GF-D8 (cell line): ENCODE data around the gene CNEP1R1.

ENCODE experiments used
- DNase-seq: peaks from one replicate; lab custom pipeline; 2025; lab: John Stamatoyannopoulos, UW

Gene CNEP1R1

GRCh38 chr16:50065241-50065623 is 40.2 kb downstream of the CNEP1R1 start:
- DNase-seq = no peak

GRCh38 chr16:50065624-50066481 is 40.8 kb downstream of the CNEP1R1 start, which contains the start of gene HEATR3:
HEATR3 (plus strand) TSS chr16:50065970; CDS start chr16:50066132, 162 bp downstream.
- peak; percentile 80 for DNase-seq

DNA sequence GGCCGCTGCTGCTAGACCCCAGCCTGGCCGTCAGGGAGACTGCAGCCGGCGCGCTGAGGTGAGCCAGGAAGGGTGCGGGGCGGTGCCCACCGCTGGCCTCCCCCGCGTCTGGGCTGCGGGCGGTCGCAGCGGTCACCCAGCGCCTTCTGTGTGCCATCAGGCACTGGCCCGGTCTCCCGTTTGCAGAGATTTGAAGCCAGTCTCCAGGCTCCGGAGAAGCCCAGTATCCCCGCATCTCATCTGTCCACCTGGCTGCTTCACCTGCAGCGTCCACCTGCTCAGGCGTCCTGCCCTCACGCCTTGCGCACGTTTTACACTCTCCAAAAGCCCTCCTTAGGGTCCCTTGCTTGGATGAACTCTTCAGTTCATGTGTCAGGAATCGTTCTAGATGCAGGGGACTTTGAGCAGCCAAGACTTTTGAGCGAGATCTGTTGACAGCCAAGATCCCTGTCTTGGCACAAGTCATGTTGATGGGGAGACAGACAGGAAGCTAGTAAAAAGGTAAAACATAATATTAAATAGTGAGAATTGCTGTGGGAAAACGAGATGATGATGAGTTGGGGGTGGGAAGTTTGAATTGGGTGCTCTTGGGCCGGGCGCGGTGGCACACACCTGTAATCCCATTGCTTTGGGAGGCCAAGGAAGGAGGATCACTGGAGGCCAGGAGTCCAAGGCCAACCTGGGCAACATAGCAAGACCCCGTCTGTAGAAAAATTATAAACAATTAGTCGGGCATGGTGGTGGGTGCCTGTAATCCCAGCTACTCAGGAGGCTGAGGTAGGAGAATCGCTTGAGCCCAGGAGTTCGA is 41.7 kb downstream of the CNEP1R1 start:
- DNase-seq = no peak

- DNase-seq = peak; percentile 25
These were observed 42.3 kb downstream of the CNEP1R1 start for GRCh38 chr16:50067290-50067853.

- no peak for DNase-seq
These were observed 43.5 kb downstream of the CNEP1R1 start for GRCh38 chr16:50068550-50068949.

DNA sequence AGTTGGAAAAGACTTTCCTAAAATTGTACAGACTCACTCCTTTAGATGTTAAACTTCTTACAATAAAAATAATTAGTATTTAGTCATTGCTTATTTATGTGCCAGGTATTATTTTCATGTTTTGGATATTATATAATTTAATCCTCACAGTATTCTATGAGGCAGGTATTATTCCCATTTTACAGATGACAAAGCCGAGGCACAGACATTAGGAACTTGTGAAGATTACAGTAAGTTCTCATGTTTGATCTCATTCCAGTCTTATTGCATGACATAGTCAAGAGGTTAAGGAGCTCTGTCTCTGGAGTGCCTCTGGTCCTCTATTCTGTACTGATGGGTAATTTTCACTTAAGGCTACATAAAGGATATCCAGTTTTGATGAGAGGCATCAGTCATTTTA is 44.0 kb downstream of the CNEP1R1 start:
- no peak for DNase-seq

DNA sequence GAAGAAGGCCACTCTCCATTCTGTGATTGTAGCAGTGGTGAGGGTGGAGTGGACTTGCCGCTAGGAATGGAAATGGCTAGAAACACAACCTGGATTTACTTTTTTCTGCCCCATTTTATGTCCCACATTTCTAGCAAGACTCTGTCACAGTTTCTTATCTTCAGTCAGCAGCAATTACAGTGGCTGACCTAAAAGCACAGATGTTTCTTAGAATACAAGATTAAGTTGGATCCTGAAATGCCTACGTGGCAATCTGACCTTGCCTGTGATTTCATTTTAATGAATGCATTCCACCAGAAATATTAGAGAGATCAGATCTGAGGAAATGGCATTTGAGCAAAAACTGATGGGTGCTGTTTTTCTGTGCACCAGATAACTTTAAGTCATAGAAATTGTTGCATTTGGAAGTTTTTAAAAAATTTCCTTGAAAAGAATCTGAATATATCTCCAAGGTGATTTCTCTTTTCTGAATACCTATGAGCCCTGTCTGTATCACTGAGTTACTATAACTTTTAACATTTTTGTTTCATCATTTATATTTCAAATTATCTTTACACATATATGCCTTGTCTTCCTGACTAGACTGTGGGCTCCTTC is 46.1 kb downstream of the CNEP1R1 start:
- DNase-seq = no peak

GRCh38 chr16:50072730-50073129 is 47.7 kb downstream of the CNEP1R1 start:
- no peak for DNase-seq

DNA sequence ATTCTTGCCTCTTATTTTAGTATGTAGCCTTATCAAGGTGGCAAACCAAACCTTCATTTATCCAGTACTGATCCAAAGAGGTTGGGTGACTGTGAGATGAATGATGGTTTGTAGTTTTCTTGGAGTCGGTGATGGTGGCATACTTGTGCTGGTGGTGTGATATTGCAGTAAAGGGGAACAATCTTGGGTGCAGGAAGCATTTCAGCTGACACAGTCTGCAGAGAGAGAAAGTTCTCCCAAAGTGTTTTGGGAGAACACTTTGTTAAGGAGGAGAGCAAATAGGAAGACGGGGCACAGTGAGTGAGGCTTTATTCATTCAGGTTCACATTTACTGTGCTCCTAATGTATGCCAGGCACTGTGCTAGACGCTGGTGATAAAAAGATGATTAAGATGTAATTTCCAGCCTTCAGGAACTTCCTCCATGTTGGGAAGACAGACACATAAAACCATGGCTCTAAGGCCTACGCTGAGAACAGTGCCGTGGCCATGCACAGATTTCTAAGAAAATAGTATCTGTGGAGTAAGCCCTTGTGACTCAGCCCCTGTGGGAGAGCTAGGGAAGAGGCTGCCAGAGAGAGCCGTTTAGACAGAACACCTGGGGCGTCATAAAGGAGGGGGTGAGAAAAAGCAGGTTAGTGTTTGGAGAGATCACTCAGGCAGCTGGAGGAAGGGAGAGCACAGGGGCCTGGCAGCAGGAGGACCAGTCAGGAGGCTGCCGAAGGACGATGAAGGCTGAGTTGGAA is 54.5 kb downstream of the CNEP1R1 start:
- DNase-seq = no peak

DNA sequence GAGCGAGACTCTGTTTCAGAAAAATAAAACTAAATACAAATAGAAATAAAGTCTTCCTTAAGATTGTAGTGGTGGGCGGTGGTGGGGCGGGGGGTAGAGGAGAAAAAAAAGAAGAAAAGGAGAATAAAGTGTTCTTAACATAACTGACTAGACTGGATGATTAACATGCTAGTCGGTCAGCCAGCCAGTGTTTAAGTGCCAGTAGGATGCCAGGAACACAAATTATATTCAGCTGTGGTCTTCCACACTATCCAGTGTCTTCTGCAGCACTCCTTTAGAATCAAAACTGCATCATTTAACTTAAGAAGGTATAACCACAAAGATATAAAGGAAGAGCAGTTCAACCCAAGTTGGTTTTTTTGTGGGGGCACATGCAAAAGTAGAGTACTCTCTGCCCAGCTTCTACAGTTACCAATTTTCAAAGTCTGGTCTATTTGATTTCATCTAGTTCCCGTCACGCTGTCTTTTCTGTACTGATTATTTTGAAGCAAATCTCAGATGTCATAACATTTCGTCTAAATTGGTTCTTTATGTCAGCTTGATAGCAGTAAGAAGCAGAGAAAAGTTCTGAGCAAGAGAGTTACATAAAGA is 56.5 kb downstream of the CNEP1R1 start:
- DNase-seq = no peak

GRCh38 chr16:50083996-50084395 is 59.0 kb downstream of the CNEP1R1 start:
- no peak for DNase-seq

- DNase-seq = no peak
These were observed 61.2 kb downstream of the CNEP1R1 start for GRCh38 chr16:50086176-50086575.
